COLO668 (cell line): ENCODE measurements around the gene F9.

Experiments used
- DNase-seq: peaks from one replicate; lab custom pipeline; 2025; ENCODE audit not compliant: unreplicated experiment; lab: John Stamatoyannopoulos, UW

The F9 gene

DNA sequence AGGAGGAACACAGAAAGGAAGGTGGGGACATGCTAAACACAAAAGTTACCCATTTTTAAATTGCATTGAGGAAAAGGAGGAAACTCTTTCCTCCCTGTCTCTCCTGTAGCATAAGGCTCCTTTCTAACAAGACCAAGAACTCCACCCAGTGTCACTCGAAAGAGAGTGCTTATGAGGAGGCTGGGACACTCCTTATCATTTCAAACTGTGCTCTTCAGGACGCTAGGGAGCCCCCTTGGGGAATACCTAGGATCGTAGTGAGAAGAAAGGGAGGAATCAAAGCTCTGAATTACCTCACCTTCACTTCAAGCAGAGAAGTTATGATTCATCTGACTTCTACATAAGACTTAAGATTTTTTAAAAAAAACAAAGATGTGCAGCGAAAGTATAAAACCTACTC lies 65.5 kb downstream of the F9 start:
- no peak for DNase-seq

DNA sequence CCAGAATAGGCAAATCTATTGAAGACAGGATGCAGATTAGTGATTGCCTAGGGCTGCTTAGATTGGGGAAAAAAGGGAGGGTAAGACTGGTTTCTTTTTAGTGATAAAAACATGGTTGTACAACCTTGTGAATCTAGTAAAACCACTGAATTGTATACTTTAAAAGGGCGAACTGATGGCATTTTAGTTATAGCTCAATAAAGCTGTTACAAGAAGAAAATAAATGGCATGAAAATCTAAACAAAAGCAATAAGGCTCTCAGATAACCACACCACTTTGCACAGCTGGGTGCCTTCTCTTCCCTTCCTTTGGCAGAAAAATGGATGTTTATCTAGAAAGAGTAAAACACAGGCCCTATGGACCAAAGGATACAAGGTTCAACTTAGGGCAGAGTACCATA lies 69.6 kb downstream of the F9 start:
- DNase-seq: no peak
